NCI-H2107 treated with DMSO at 0.1 percent for 48 hours (cell line): Measurements from ENCODE around the gene DNAJB5.

Source experiments
- DNase-seq: peaks from one replicate; lab custom pipeline; 2025; ENCODE audit not compliant: unreplicated experiment; lab: John Stamatoyannopoulos, UW

Gene DNAJB5

DNA sequence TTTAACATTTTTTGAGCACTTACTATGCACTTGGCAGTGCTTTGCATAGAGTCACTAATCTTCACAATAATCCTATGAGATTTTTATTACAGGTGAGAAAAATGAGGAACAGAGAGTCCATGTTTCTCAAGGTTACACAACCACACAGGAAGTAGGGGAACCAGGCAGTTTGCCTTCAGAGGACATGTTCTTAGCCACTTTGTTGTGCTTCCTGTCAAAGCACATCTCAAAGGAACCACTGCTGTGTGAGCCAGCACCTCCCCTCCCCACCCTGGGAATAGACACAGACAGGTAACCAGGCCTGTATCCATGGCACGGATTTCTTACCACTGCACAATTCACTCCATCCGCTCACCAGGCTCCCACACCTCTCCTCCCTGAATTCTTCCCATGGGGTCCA, 6.3 kb upstream of the DNAJB5 start:
- no peak for DNase-seq

DNA sequence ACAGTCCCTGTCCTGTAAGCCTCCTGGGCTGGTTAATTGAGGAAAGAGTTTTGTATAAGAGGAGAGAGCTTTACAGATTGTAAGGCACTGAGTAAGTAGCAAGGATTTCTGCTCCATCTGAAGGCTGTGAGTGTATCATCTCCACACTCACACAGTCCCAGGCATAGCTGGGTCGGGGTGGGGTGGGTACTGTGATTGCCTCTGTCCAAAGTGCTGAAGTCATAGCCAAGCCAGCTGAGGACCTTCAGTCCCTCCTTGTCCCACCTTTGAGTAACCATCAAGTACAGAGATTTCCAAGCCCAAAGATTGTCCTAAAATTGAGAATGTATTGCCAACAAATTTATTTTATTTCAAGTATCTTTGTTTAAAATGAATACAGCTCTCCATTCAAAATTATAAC, 5.5 kb upstream of the DNAJB5 start:
- DNase-seq = no peak

DNA sequence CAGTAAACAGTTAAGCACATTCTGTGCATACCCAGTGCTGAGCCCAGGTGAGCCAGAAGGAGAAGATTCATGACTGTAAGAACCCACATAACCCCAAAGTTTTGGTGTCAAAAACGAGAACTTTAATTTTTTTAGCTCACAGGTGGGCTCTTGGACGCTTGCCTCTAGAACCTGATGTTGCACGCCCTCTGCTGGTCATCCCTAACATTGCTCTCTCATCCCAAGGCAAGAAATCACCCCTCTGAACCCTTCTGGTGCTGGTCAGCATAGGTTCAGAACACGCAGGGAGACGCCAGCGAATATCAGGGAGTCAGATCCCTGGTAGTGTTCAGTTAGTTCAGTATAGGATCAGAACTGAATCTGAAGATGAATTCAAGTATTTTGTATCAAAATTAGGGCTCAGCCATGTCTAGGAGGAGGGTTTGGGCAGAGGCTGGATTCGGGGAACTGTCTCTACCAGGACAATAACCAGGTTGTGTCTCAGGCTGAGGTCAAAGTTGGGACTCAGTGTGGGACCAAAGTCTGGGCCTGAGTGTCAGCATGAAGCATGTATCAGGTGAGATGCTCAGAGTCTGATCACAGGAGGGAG, 4.1 kb upstream of the DNAJB5 start:
- DNase-seq = peak; percentile 47

DNA sequence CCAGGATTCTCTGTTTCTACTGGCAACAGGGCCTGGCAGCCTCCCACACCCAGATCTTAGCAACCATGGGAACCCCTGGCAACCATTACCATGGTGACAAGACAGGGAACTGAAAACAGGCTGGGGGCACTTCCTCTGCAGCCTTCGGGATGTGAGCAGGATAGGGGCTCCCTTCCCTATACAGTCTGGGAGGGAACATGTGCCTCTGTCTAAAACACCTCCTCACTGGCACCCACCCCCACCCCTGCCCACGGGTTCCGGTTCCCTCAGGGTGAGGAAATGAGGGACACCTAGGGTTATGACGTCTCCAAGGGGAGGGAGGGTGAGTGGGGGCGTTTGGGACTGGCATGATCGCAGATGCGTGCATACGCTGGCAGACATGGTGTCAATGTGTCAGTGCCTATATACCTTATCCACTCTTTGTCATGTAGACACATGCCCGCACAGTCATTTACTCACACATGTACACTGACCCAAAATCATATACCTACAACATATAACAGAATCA, 3.0 kb upstream of the DNAJB5 start:
- no peak for DNase-seq

DNA sequence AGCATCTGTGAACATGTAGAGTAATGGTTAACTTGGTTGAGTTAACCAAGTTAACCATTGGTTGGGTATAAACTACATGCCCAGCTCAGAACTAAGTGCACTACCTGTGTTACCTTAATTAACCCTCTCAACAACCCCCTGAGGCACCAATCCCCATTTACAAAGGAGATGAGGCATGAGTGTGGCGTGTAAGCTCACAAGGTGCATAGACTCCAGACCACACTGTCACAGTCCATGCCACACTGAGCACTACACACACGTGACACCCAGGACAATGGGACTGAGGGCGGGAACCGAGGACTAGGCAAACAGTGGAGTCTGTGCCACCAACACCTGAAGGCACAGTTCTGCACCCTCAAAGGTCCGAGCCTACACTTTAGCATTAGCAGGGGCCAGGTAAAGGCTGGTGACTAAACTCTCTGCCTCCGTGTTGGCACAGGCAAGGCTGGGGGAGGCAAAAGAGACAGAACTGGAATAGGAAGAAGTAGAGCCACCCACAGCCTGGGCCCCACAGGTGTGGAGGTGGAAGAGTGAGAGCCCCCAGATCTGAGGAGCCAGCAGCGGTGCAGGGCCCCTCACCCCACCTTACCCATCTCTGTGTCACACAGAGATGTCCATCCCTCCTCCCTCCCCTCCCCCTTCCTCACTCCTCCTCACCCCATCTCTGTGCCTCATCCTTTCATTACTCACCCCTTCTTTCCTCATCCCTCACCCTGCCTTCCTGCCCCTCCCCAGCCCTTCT, 2.2 kb upstream of the DNAJB5 start:
- no peak for DNase-seq

DNA sequence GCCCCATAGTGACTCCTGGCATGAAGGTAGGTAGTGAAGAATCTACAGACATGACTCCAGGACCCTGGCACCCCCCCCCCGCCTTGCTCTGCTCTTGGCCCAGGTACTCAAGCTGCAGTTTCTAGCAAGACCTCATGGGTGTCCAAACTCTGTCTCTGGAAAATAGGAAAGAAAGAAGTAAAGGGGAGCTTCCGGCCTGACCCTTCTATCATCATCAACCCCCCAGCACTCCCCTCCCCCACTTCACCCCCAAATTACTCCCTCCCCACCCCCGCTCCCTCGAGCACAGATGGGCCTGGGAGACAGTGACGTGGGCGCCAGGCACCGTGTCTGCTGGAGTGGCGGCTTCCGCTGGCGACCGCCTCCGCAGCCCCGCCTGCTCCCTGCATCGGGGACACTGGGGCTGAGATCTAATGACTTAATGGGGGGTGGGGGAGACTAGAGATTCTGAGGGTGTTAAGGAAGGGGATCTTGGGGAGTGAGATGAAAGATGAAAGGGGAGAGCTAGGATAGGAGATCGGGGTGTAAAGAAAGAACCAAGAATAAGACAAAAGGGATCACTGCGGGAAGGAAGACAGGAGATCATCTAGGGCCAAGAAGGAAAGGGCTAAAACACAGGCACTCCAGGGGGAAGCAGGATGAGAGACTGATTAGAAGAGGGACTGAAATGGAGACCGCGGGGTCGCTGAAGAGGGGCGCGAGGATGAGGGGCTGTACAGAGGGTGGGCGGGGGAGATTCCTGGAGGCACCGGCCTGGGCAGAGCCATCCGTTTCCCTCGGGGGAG, 1.1 kb upstream of the DNAJB5 start:
- peak; percentile 44 for DNase-seq

DNA sequence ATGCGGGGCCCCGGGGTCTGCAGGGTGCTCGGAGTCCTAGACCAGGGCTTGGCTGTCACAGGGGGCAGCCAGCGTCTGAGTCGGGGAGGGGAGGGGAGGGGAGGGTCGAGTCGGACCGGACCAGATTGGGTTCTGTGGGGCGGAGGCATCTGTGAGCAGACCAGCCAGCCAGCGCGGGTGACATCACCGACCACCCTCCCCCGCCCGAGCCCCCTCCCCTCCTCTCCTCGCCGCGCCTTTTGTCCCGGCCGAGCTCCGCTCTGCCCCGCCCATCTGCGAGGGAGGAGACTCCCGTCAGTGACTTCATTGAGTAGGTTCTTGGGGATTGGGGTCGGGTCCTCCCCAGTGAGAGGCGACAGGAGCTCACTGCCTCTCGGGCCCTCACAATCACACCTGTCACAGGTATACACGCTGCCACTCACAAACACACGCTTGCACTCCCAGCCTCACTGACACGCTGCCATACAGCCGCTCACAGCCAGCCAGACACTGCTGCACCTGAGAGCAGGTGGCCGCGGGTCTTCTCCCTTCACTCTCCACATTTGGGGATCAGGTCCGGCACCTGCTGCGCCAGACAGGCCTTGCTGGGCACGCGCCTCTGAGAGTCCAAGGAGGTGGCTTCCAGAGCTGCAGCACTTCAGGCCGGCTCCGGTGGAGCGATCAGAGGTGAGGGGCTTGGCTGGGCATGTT, 546 bp downstream of the DNAJB5 start:
- DNase-seq = peak; percentile 17

DNA sequence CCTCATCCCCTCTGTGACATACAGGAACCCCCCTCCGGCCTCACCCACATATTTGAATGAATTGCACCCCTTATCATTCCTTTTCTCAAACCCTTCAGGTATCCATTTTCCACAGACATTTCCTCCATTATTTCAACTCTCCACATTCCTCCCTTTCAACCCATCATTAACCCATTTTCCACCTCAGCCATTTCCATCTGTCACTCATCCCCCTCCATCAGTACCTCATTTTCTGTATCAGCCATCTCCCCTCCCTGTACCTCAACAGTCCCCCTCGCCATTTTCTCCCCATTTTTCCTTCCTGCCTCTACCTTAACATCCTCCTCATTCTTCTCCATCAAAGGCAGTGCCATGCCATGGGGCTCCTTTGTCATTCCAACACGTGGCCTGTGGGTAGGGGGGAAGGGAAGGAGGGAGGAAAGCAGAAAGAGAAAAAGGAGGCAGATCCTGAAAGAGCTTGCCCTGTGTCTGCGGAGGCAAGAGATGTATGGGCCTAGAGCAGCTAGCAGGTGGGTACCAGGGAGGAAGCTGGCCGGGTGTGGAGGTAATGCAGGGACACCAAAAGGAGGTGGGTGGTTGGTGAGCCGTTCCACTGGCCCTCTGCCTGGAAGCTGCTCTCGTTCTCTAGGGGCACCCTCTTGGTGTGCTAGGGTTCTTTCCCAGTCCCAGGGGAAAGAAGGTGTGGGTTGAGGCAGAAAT, 1.5 kb downstream of the DNAJB5 start:
- no peak for DNase-seq

DNA sequence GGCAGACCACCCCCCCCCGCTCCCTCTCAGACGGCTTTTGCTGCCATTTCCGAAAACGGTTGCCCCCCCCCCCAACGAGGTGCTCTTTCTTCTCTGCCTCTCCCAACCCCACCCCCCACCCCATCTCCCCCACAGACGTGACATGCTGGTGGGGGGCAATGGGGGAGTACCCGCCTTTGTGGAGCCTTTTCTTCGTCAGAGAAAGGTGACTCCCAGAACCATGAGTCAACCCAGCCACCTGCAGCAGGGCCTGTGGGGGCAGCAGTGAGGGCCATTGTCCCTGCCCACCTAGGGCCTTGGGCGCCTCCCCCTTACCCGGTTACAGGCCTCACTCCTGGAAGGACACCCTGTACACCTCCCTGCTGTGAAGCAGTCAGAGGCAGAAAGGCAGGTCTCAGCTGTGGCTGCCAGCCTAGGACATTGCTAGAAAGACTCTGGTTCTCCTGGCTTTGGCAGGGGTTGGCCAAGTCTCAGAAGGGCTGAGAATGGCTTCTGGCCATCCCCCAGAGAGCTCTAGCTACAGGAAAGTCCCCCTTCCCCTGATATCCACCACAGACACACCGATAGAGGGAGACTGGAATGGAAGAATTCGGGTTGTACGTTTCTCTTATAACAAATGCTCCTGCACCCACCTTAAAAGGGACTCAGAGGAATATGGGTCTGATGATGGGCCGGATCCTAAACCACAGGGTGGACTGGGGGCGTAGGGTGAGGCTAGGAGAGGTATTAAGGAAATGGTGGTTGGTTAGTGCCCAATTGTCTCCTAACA, 2.2 kb downstream of the DNAJB5 start:
- no peak for DNase-seq

DNA sequence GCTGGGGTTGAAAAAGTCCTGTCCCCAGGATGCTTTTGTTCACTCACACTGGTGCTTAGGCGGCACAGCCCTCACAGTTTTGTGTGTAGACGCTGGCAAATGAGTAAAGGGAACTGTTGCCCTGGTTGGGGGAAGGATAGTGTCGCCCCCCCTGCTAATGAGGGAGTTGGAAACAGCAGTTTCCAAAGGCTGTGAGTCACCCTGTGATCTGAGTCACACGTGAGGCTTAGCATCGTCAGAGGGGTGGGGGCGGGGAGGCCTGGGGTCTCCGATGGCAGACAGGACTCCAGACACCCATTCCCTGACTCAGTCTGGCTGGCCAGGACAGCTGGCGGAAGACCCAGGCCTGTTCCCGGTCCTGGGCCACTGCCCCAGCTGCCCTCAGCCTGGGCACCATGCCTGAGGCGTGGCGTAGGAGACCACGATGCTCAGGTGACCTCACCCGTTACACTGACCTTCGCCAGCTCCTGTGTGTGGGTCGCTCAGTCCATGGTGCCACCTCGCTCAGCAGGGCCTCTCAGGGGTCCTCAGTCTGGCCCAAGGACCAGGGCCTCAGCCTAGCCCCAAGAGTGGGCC, 2.9 kb downstream of the DNAJB5 start:
- no peak for DNase-seq

DNA sequence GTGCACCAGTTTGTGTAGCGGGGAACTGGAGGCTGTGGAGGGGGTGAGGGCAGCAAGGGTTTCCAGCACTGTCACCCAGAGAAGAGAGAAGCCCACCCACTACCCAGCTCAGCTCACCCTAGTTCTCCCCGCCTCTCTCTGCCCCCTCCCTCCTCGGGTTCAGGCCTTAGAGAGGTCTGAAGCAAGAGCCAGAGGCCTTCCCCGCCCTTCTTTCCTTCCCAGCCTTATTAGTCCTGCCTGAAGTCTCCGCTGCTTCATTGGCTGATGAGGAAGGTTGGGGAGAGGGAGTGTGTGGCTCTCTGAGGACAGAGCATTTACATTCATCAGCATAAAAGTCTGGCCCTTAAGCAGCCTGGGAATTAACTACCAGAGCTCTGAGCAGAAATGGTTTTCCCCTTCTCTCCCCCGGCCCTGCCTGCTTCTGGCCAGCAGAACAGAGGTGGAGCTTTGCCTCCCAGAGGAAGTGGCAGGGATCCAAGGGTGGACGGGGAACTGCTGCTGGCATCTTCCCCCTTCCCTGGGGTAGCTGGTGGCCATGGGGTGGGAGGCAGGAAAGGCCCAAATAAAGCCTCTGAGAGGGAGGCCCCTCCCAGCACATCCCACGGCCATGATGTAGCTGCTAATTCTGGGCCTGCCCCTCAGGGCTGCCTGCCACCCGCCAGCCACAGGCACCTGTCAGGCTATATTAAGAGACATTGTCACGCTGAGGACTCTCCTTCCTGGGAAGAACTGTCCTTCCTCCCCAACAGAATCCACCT, 4.1 kb downstream of the DNAJB5 start:
- peak; percentile 42 for DNase-seq

DNA sequence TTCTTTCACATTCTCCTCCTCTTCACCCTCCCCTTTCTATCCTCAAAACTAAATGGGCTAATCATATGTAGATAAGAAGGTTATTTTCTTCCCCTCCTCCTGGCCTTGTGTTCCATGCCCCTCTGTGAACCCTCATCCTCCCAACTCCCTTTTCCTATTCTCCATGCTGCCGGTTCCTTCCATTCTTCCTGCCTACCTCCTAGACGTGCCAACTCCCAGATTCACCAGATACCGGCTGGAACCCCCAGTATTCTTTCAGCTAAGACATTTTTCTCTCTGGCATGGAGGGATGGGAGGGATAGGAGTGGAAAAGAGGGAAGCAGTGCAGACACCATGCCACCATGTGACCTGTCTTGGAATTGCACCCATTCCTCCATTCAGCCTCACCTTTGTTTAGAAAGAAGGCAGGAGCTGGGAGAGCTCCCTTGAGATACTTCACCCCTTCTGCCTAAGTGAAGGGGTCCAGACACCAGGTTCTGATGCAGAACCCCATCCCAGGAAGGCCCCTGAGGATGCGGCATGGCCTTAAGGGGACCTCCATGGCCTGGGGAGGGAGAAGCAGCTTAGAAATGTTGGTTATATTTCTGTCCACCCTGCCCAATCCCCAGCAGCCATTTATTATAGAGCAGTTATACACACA, 4.8 kb downstream of the DNAJB5 start:
- DNase-seq = peak; percentile 45

DNA sequence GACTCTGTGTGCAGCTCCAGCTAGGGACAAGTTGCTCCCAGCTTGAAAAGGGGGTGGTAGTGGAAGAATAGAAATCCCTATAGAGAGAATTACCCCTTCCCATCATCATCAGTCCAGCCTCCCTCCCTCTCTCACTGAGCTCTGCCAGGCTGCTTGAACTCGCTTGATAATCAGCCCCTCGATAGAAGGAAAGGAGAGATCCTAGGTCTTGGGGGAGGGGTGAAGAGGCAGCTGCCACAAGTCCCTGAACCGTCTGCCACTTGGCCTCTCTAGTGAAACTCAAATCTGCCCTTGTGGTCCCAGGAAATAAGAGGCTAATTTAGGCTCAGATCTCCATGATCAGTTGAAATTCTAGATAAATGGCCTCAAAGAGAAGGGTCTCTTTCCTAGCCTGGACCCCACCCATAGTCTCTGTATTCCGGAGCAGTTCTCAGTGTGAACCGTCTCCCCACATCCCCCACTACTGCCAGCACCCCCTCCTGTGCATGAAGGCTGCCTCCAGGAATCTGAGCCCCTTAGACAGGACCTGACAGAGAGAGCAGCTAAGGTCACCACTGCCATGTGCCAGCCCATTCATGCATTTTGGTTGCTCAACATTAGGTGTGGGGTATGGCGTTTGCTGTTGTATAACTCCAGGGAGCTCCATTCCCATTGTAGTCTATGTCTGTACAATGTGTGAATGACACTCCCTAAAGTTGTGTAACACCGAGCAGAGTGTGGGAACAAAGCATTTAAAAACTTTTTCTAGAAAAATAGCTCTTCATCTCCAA, 5.5 kb downstream of the DNAJB5 start:
- peak; percentile 43 for DNase-seq

DNA sequence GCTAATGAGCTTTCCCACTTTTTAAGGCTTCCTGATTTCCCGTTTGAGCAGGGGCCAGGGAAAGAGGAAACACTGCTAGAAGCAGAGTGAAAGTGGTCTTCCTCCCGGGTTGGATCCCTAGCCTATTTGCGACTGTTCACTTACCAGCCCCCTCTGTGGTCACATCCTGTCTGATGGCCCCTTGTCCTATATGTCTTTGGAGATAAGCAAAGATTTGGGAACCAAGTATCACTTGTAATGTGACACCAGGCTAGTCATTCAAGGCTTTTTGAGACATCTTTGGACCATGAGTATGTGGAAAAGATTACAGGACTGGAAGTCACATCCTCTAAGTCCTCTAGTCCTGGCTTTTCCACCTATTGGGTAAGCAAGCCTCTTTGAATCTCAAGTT, 6.1 kb downstream of the DNAJB5 start:
- DNase-seq = no peak

DNA sequence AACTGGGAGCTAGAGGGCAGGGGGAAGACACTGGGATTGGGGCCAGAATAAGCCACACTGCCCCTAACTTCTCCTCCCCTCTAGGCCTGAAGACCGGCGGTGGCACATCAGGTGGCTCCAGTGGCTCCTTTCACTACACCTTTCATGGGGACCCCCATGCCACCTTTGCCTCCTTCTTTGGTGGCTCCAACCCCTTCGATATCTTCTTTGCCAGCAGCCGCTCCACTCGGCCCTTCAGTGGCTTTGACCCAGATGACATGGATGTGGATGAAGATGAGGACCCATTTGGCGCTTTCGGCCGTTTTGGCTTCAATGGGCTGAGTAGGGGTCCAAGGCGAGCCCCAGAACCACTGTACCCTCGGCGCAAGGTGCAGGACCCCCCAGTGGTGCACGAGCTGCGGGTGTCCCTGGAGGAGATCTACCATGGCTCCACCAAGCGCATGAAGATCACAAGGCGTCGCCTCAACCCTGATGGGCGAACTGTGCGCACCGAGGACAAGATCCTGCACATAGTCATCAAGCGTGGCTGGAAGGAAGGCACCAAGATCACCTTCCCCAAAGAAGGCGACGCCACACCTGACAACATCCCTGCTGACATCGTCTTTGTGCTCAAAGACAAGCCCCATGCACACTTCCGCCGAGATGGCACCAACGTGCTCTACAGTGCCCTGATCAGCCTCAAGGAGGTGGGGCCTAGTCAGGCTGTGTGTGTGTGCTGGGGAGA, 6.8 kb downstream of the DNAJB5 start:
- DNase-seq = no peak

DNA sequence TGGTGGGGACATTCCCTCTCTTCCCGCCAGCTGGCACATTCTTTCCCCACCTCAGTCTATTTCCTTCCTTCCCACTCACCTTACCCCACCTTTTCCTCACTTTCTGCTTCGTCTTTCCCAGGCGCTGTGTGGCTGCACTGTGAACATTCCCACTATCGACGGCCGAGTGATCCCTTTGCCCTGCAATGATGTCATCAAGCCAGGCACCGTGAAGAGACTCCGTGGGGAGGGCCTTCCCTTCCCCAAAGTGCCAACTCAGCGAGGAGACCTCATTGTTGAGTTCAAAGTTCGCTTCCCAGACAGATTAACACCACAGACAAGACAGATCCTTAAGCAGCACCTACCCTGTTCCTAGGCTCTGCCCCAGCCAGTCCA, 7.3 kb downstream of the DNAJB5 start:
- DNase-seq = no peak

DNA sequence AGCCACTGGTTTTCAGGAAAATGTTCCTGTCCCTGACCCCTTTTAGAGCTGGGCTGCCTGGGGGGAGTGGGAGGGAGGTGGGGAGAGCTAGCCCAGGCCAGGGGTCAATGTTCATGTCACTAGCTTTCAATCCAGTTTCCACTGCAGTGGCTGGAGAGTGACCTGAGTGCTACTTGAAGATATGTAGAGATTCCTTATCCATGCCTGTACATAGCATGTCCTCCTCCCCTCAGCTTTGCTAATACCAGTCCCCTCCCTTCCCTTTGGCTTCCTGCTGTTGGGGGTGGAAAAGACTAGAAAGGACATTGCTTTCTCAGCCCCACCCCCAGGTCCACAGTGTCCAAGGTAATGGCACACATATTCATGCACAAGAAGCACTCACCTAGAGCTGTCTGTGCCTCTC, 7.8 kb downstream of the DNAJB5 start:
- DNase-seq = no peak
